ENCODE measurements around the gene SEPHS1. TPM values are rescaled to one million over a fixed set of nuclear protein-coding genes. Genes with fewer than 3 reads are reported as not detected.
"Not testable (repeated sequence)": the region's sequence is repeated elsewhere in the genome, so short reads cannot be mapped to it uniquely, and the experiment has no call there.

Gene SEPHS1
- total RNA-seq, 4 donors from 2014 or later = 60.0 to 85.6 (median 68.1) TPM

DNA sequence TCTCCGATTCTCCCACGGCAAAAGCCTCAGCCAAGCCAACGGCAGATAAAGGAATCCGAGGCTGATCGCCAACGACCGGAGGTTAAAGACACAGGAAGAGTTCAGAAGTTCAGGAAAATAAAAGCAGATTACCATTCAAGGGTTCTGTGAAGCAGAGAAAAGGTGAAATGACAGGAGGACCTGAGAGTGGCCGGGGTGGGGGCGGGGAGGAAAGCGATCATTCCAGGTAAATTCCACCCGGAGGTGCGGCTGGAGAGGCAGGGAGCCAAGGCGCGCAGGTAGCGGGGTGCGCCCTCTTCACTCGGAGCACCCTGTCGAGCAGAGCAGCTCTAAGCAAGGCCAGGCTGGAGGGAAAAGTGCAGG, 35.3 kb upstream of the SEPHS1 start:
- no peaks in the 10 kb centered on the region for H3K9me3 ChIP-seq
- H3K27ac ChIP-seq = peak overlapping the region; percentile 85 to 96 (median 96)
- peak; percentile 95 for DNase-seq
- no peaks in the 10 kb centered on the region for H3K36me3 ChIP-seq
- intact Hi-C loops (cut with DNase I) = no loop called here
- 6 to 8% methylated on average over 18 of the region's 18 CpGs for WGBS, 2 donors
- H3K4me3 ChIP-seq (replicated peaks in 1 of 3) = peak overlapping the region in 1 of 3 donors; percentile 18
- peak in 1 of 2 donors; percentile 7 for TF ChIP-seq POLR2A (IDR thresholded peaks at IDR 0.05)
- no peak for TF ChIP-seq CTCF (IDR thresholded peaks at IDR 0.05)
- no peaks in the 10 kb centered on the region for H3K27me3 ChIP-seq
- peaks cover 22 to 24% of the 10 kb centered on the region in 2 donors for H3K4me1 ChIP-seq

DNA sequence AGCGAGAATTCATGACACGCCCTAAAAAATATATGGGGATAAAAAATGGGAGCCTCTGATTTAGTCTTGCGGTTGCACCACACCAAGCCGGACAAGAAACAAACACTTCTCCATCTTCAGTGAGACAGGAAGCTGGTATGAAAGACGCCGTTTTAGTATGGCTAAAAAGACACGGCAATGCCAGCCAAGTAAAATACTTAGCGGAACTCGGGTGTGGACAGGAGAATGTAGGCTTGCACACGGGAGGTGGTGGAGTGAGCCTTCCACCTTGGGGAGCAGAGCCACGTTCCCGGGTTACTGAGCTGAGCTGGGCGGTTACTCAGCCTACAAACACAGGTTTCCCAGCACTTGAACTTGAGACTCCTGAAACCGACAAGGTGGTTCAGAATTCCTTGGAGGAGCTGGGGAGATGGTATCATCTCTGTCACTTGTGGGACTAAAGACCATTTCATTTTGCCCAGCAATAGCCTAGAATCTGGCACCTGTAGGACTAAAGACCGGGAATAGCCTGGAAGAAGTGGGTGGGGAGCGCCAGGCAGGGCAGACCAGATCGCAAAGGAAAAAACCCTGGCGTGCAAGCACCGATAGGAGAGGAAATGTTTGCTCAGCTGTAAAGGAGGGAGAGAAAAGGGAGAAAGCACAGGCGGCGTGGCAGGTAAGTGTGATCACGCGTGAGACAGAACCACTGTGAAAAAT, 34.8 kb upstream of the SEPHS1 start:
- Histone ChIP-seq H3K27me3 (no peaks in the 10 kb centered on the region), H3K27ac (peak overlapping the region; percentile 85 to 96 (median 96)), H3K4me1 (peaks cover 22 to 24% of the 10 kb centered on the region in 2 donors), H3K9me3 (no peaks in the 10 kb centered on the region), H3K36me3 (no peaks in the 10 kb centered on the region), H3K4me3 (replicated peaks in 1 of 3) (peak overlapping the region in 2 of 3 donors; percentile 18 to 22)
- intact Hi-C loops (cut with DNase I) = no loop called here
- WGBS, 2 donors = 12 to 13% methylated on average over 22 to 23 of the region's 23 CpGs
- TF ChIP-seq CTCF (IDR thresholded peaks at IDR 0.05) (peak in 2 of 6 experiments; percentile 4 to 31), POLR2A (IDR thresholded peaks at IDR 0.05) (peak in 1 of 2 donors; percentile 30)
- peak; percentile 48 to 58 for DNase-seq

GRCh38 chr10:13379061-13379460, 31.0 kb upstream of the SEPHS1 start:
- DNase-seq; intact Hi-C loops (cut with DNase I); H3K27me3 ChIP-seq; H3K27ac ChIP-seq; H3K36me3 ChIP-seq; H3K9me3 ChIP-seq; H3K4me3 ChIP-seq (replicated peaks in 1 of 3): not testable (repeated sequence)
- WGBS, 2 donors = 93 to 98% methylated on average over 4 of the region's 4 CpGs
- H3K4me1 ChIP-seq = peaks cover 15% of the 10 kb centered on the region in 2 donors

DNA sequence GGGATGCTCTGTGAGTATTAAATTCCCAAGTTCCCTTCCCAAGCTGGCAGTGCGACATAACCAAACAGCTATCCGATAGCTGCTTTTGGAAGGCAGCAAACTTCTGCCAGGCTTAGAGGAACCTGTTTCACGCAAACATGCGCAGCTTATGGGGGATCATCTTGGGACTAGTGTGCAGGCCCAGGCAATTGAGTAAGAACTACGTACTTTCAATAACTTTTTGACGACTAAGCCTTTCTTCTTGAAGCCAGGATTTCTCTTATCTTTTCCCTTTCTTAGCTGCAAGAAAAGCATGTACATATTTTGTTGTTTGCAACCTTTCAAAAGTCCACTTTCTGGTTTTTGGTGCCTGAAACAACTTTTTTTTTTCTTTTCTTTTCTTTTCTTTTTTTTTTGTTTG, 28.7 kb upstream of the SEPHS1 start:
- no peaks in the 10 kb centered on the region for H3K4me1 ChIP-seq
- no peaks in the 10 kb centered on the region for H3K9me3 ChIP-seq
- 75 to 85% methylated on average over 6 of the region's 6 CpGs for WGBS, 2 donors
- no peak for DNase-seq
- H3K36me3 ChIP-seq = no peaks in the 10 kb centered on the region
- H3K27ac ChIP-seq = no peak overlapping the region
- no peak for TF ChIP-seq CTCF (IDR thresholded peaks at IDR 0.05)
- no peak for TF ChIP-seq POLR2A (IDR thresholded peaks at IDR 0.05)
- intact Hi-C loops (cut with DNase I) = no loop called here
- H3K27me3 ChIP-seq = no peaks in the 10 kb centered on the region
- no peak overlapping the region for H3K4me3 ChIP-seq (replicated peaks in 1 of 3)

DNA sequence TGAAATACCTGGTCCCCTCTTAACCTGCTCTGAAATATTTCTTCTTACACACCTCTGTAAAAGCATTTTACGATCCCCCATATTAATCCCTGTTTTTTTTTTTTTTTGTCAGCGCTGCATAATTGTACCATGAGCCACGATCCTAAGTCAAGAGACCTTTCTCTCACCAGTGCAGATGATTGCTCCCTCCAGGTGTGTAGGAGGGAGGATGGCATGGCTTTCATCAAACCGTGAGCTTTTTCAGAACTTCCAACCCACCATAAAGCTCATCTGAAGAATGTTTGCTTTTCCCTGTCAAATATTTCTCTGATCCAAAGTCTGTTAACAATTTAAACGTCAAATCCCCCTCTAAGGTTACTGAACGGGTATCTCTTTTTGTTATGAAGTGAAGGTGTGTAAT, 28.2 kb upstream of the SEPHS1 start:
- no peak for DNase-seq
- 62 to 70% methylated on average over 6 of the region's 6 CpGs for WGBS, 2 donors
- intact Hi-C loops (cut with DNase I) = no loop called here

More for the DNA sequence above, 28.2 kb upstream of the SEPHS1 start:
- Histone ChIP-seq H3K4me1 (no peaks in the 10 kb centered on the region), H3K27ac (no peak overlapping the region), H3K27me3 (no peaks in the 10 kb centered on the region), H3K36me3 (no peaks in the 10 kb centered on the region), H3K9me3 (no peaks in the 10 kb centered on the region), H3K4me3 (replicated peaks in 1 of 3) (no peak overlapping the region)
- TF ChIP-seq POLR2A (IDR thresholded peaks at IDR 0.05) (no peak), CTCF (IDR thresholded peaks at IDR 0.05) (no peak)

Data from thyroid gland (tissue), 4 donors.